ENCODE results near the gene UBE2QL1.

Gene UBE2QL1

GRCh38 chr5:6446042-6446441 is 2.6 kb upstream of the UBE2QL1 start:
- Histone ChIP-seq H3K9me3 (ENCODE audit: control insufficient read depth in 2 of 2, low read length in 2 of 2) (peaks cover 0 to 6% of the 10 kb centered on the region in 2 donors), H3K4me1 (ENCODE audit: control insufficient read depth, insufficient read depth, low read length) (peaks cover 8% of the 10 kb centered on the region), H3K36me3 (ENCODE audit: control insufficient read depth in 2 of 2, insufficient read depth in 2 of 2, low read length in 2 of 2) (no peaks in the 10 kb centered on the region), H3K27me3 (ENCODE audit: control insufficient read depth in 1 of 2, insufficient read depth in 2 of 2, low read length in 2 of 2) (no peaks in the 10 kb centered on the region), H3K27ac (ENCODE audit: low read length) (no peak overlapping the region), H3K4me3 (ENCODE audit: low read length in 2 of 2) (no peak overlapping the region), H3K9ac (ENCODE audit: low read length in 2 of 2) (no peak overlapping the region)

GRCh38 chr5:6446626-6447309 is 1.9 kb upstream of the UBE2QL1 start:
- Histone ChIP-seq H3K9ac (ENCODE audit: low read length in 2 of 2) (no peak overlapping the region), H3K4me1 (ENCODE audit: control insufficient read depth, insufficient read depth, low read length) (peaks cover 8% of the 10 kb centered on the region), H3K27ac (ENCODE audit: low read length) (no peak overlapping the region), H3K9me3 (ENCODE audit: control insufficient read depth in 2 of 2, low read length in 2 of 2) (peaks cover 0 to 6% of the 10 kb centered on the region in 2 donors), H3K27me3 (ENCODE audit: control insufficient read depth in 1 of 2, insufficient read depth in 2 of 2, low read length in 2 of 2) (no peaks in the 10 kb centered on the region), H3K4me3 (ENCODE audit: low read length in 2 of 2) (no peak overlapping the region), H3K36me3 (ENCODE audit: control insufficient read depth in 2 of 2, insufficient read depth in 2 of 2, low read length in 2 of 2) (no peaks in the 10 kb centered on the region)

- Histone ChIP-seq H3K36me3 (ENCODE audit: control insufficient read depth in 2 of 2, insufficient read depth in 2 of 2, low read length in 2 of 2) (no peaks in the 10 kb centered on the region), H3K4me1 (ENCODE audit: control insufficient read depth, insufficient read depth, low read length) (peaks cover 8% of the 10 kb centered on the region), H3K27ac (ENCODE audit: low read length) (no peak overlapping the region), H3K27me3 (ENCODE audit: control insufficient read depth in 1 of 2, insufficient read depth in 2 of 2, low read length in 2 of 2) (no peaks in the 10 kb centered on the region), H3K9me3 (ENCODE audit: control insufficient read depth in 2 of 2, low read length in 2 of 2) (peaks cover 0 to 6% of the 10 kb centered on the region in 2 donors), H3K9ac (ENCODE audit: low read length in 2 of 2) (no peak overlapping the region), H3K4me3 (ENCODE audit: low read length in 2 of 2) (no peak overlapping the region)
Observed at GRCh38 chr5:6447384-6448140, 1.1 kb upstream of the UBE2QL1 start.

GRCh38 chr5:6448141-6448491 is 543 bp upstream of the UBE2QL1 start:
- H3K9me3 ChIP-seq (ENCODE audit: control insufficient read depth in 2 of 2, low read length in 2 of 2): peaks cover 0 to 2% of the 10 kb centered on the region in 2 donors
- no peaks in the 10 kb centered on the region for H3K27me3 ChIP-seq (ENCODE audit: control insufficient read depth in 1 of 2, insufficient read depth in 2 of 2, low read length in 2 of 2)
- peaks cover 13% of the 10 kb centered on the region for H3K4me1 ChIP-seq (ENCODE audit: control insufficient read depth, insufficient read depth, low read length)
- H3K27ac ChIP-seq (ENCODE audit: low read length): no peak overlapping the region
- no peak overlapping the region for H3K9ac ChIP-seq (ENCODE audit: low read length in 2 of 2)
- H3K36me3 ChIP-seq (ENCODE audit: control insufficient read depth in 2 of 2, insufficient read depth in 2 of 2, low read length in 2 of 2): no peaks in the 10 kb centered on the region
- H3K4me3 ChIP-seq (ENCODE audit: low read length in 2 of 2): no peak overlapping the region

GRCh38 chr5:6449465-6450158 is 953 bp downstream of the UBE2QL1 start:
- Histone ChIP-seq H3K27me3 (ENCODE audit: control insufficient read depth in 1 of 2, insufficient read depth in 2 of 2, low read length in 2 of 2) (peaks cover 0 to 2% of the 10 kb centered on the region in 2 donors), H3K9ac (ENCODE audit: low read length in 2 of 2) (peak overlapping the region; percentile 20 to 36), H3K27ac (ENCODE audit: low read length) (no peak overlapping the region), H3K9me3 (ENCODE audit: control insufficient read depth in 2 of 2, low read length in 2 of 2) (no peaks in the 10 kb centered on the region), H3K36me3 (ENCODE audit: control insufficient read depth in 2 of 2, insufficient read depth in 2 of 2, low read length in 2 of 2) (no peaks in the 10 kb centered on the region), H3K4me1 (ENCODE audit: control insufficient read depth, insufficient read depth, low read length) (peaks cover 21% of the 10 kb centered on the region), H3K4me3 (ENCODE audit: low read length in 2 of 2) (peak overlapping the region; percentile 71 to 87)

- peak overlapping the region in 1 of 2 donors; percentile 87 for H3K4me3 ChIP-seq (ENCODE audit: low read length in 2 of 2)
Observed at GRCh38 chr5:6450319-6450833, 1.7 kb downstream of the UBE2QL1 start.

GRCh38 chr5:6452622-6453504 is 4.2 kb downstream of the UBE2QL1 start:
- H3K27me3 ChIP-seq (ENCODE audit: control insufficient read depth in 1 of 2, insufficient read depth in 2 of 2, low read length in 2 of 2): peaks cover 0 to 2% of the 10 kb centered on the region in 2 donors
- H3K4me3 ChIP-seq (ENCODE audit: low read length in 2 of 2): peak overlapping the region in 1 of 2 donors; percentile 35
- H3K27ac ChIP-seq (ENCODE audit: low read length): no peak overlapping the region
- no peak overlapping the region for H3K9ac ChIP-seq (ENCODE audit: low read length in 2 of 2)
- H3K9me3 ChIP-seq (ENCODE audit: control insufficient read depth in 2 of 2, low read length in 2 of 2): no peaks in the 10 kb centered on the region
- peaks cover 29% of the 10 kb centered on the region for H3K4me1 ChIP-seq (ENCODE audit: control insufficient read depth, insufficient read depth, low read length)
- no peaks in the 10 kb centered on the region for H3K36me3 ChIP-seq (ENCODE audit: control insufficient read depth in 2 of 2, insufficient read depth in 2 of 2, low read length in 2 of 2)

More at GRCh38 chr5:6450319-6450833, 1.7 kb downstream of the UBE2QL1 start:
- no peak overlapping the region for H3K9ac ChIP-seq (ENCODE audit: low read length in 2 of 2)
- H3K9me3 ChIP-seq (ENCODE audit: control insufficient read depth in 2 of 2, low read length in 2 of 2): no peaks in the 10 kb centered on the region
- H3K27me3 ChIP-seq (ENCODE audit: control insufficient read depth in 1 of 2, insufficient read depth in 2 of 2, low read length in 2 of 2): peaks cover 0 to 2% of the 10 kb centered on the region in 2 donors
- no peak overlapping the region for H3K27ac ChIP-seq (ENCODE audit: low read length)
- no peaks in the 10 kb centered on the region for H3K36me3 ChIP-seq (ENCODE audit: control insufficient read depth in 2 of 2, insufficient read depth in 2 of 2, low read length in 2 of 2)
- peaks cover 28% of the 10 kb centered on the region for H3K4me1 ChIP-seq (ENCODE audit: control insufficient read depth, insufficient read depth, low read length)

- Histone ChIP-seq H3K9ac (ENCODE audit: low read length in 2 of 2) (no peak overlapping the region), H3K27ac (ENCODE audit: low read length) (no peak overlapping the region)
Observed at GRCh38 chr5:6453937-6454560, 5.4 kb downstream of the UBE2QL1 start.

GRCh38 chr5:6454628-6455053 is 6.0 kb downstream of the UBE2QL1 start:
- peaks cover 0 to 2% of the 10 kb centered on the region in 2 donors for H3K27me3 ChIP-seq (ENCODE audit: control insufficient read depth in 1 of 2, insufficient read depth in 2 of 2, low read length in 2 of 2)
- H3K27ac ChIP-seq (ENCODE audit: low read length): no peak overlapping the region
- peaks cover 21% of the 10 kb centered on the region for H3K4me1 ChIP-seq (ENCODE audit: control insufficient read depth, insufficient read depth, low read length)
- no peaks in the 10 kb centered on the region for H3K9me3 ChIP-seq (ENCODE audit: control insufficient read depth in 2 of 2, low read length in 2 of 2)
- H3K9ac ChIP-seq (ENCODE audit: low read length in 2 of 2): peak overlapping the region in 1 of 2 donors; percentile 13
- peak overlapping the region in 1 of 2 donors; percentile 40 for H3K4me3 ChIP-seq (ENCODE audit: low read length in 2 of 2)
- H3K36me3 ChIP-seq (ENCODE audit: control insufficient read depth in 2 of 2, insufficient read depth in 2 of 2, low read length in 2 of 2): no peaks in the 10 kb centered on the region

More at GRCh38 chr5:6453937-6454560, 5.4 kb downstream of the UBE2QL1 start:
- H3K9me3 ChIP-seq (ENCODE audit: control insufficient read depth in 2 of 2, low read length in 2 of 2): no peaks in the 10 kb centered on the region
- H3K4me1 ChIP-seq (ENCODE audit: control insufficient read depth, insufficient read depth, low read length): peaks cover 25% of the 10 kb centered on the region
- peaks cover 0 to 2% of the 10 kb centered on the region in 2 donors for H3K27me3 ChIP-seq (ENCODE audit: control insufficient read depth in 1 of 2, insufficient read depth in 2 of 2, low read length in 2 of 2)
- H3K4me3 ChIP-seq (ENCODE audit: low read length in 2 of 2): peak overlapping the region in 1 of 2 donors; percentile 40
- H3K36me3 ChIP-seq (ENCODE audit: control insufficient read depth in 2 of 2, insufficient read depth in 2 of 2, low read length in 2 of 2): no peaks in the 10 kb centered on the region

Measured in stomach smooth muscle (tissue), 2 donors.